ENCODE measurements around the gene TNFRSF1A.
A peak's percentile ranks its signal among the peaks of the same experiment; 100 is the strongest.

TNFRSF1A gene

GRCh38 chr12:6355491-6356373, 13.9 kb upstream of the TNFRSF1A start:
- no peak overlapping the region for H3K4me3 ChIP-seq (ENCODE audit: low read length)
- TF ChIP-seq CTCF (conservative IDR thresholded peaks at IDR 0.05; ENCODE audit: low read depth, low read length) = no peak
- no peak for DNase-seq (ENCODE audit: low read depth)

- no peak for TF ChIP-seq CTCF (conservative IDR thresholded peaks at IDR 0.05; ENCODE audit: low read depth, low read length)
- no peak overlapping the region for H3K4me3 ChIP-seq (ENCODE audit: low read length)
- no peak for DNase-seq (ENCODE audit: low read depth)
Observed at GRCh38 chr12:6354495-6355393, 12.9 kb upstream of the TNFRSF1A start.

GRCh38 chr12:6352193-6353173, 10.6 kb upstream of the TNFRSF1A start:
- no peak overlapping the region for H3K4me3 ChIP-seq (ENCODE audit: low read length)
- no peak for TF ChIP-seq CTCF (conservative IDR thresholded peaks at IDR 0.05; ENCODE audit: low read depth, low read length)
- no peak for DNase-seq (ENCODE audit: low read depth)

- H3K4me3 ChIP-seq (ENCODE audit: low read length) = no peak overlapping the region
- no peak for TF ChIP-seq CTCF (conservative IDR thresholded peaks at IDR 0.05; ENCODE audit: low read depth, low read length)
- no peak for DNase-seq (ENCODE audit: low read depth)
Observed at GRCh38 chr12:6351622-6352021, 9.7 kb upstream of the TNFRSF1A start.

DNA sequence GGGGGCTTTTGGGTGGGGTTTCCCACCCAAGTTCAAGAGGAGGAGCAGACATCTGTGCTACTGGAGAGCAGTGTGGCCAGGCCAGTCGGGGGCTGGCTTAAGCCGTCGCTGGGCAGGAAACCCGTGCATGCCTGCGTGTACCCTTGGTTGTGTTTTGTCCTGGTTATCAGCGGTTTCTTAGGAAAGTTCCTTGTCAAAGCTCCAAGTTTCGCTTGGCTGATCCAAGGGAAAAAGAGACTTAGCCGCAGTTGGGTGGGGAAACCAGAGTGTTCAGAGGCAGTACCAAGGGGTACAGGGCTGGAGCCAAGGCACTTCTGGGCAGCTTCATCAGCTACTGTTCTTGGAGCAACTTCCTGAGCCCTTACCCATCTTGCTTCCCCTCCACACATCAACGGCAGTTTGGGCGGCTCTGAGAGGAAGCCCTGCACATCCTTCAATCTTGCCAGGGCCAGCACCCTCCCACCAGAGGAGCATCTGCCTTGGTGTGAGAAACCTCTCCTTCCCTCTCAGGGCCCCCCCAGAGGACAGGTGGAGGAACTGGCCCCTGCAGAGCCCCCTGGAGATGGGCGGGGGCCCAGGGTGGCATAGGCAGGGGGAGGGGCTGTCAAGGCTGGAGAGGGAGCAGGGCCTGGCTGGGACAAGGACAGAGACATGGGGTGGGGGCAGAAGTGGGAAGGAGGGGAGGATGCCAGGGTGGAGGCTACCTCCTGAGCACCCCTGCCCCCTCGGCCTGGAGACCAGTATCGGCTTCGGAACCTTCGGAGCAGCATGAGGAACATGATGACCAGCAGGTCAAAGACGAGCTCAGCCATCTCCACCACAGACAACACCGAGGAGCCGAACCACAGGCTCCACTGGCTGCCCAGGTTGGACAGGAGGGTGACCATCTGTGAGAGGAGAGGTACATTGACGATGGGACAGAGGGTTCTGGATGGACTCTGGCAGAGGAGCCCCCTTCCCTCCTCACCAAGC, 5.8 kb upstream of the TNFRSF1A start:
- no peak for TF ChIP-seq CTCF (conservative IDR thresholded peaks at IDR 0.05; ENCODE audit: low read depth, low read length)

More for the DNA sequence above, 5.8 kb upstream of the TNFRSF1A start:
- no peak overlapping the region for H3K4me3 ChIP-seq (ENCODE audit: low read length)
- DNase-seq (ENCODE audit: low read depth) = peak; percentile 73

Measured in retinal pigment epithelial cell (primary cell).